Measurements from ENCODE around the gene SLC22A7. TPM values are rescaled to one million over a fixed set of nuclear protein-coding genes. Genes with fewer than 3 reads are reported as not detected.

SLC22A7 gene
- total RNA-seq, 1 donor from 2014 or later, result not detected

- Histone ChIP-seq H3K27me3 (no peaks in the 10 kb centered on the region), H3K4me1 (no peaks in the 10 kb centered on the region), H3K36me3 (no peaks in the 10 kb centered on the region), H3K27ac (no peak overlapping the region), H3K9me3 (no peaks in the 10 kb centered on the region), H3K4me3 (no peak overlapping the region)
- TF ChIP-seq POLR2AphosphoS5 (IDR thresholded peaks at IDR 0.05; ENCODE audit: insufficient read depth in 1 of 2, low read depth in 1 of 2) (no peak), POLR2A (IDR thresholded peaks at IDR 0.05) (no peak), CTCF (IDR thresholded peaks at IDR 0.05) (no peak)
- DNase-seq (ENCODE audit: extremely low spot score in 2 of 2), result no peak
- intact Hi-C loops (cut with DNase I), result no loop called here
These were observed 12.2 kb upstream of the SLC22A7 start for GRCh38 chr6:43285832-43286231.

- Histone ChIP-seq H3K27me3 (no peaks in the 10 kb centered on the region), H3K27ac (no peak overlapping the region), H3K9me3 (no peaks in the 10 kb centered on the region), H3K4me1 (no peaks in the 10 kb centered on the region), H3K36me3 (no peaks in the 10 kb centered on the region), H3K4me3 (no peak overlapping the region)
- TF ChIP-seq POLR2AphosphoS5 (IDR thresholded peaks at IDR 0.05; ENCODE audit: insufficient read depth in 1 of 2, low read depth in 1 of 2) (no peak), POLR2A (IDR thresholded peaks at IDR 0.05) (no peak), CTCF (IDR thresholded peaks at IDR 0.05) (no peak)
- no peak for DNase-seq (ENCODE audit: extremely low spot score in 2 of 2)
- intact Hi-C loops (cut with DNase I), result no loop called here
These were observed 11.5 kb upstream of the SLC22A7 start for GRCh38 chr6:43286456-43286979.

GRCh38 chr6:43286980-43287716 lies 10.9 kb upstream of the SLC22A7 start:
- DNase-seq (ENCODE audit: extremely low spot score in 2 of 2), result no peak
- Histone ChIP-seq H3K4me3 (no peak overlapping the region), H3K27ac (no peak overlapping the region), H3K4me1 (no peaks in the 10 kb centered on the region), H3K27me3 (no peaks in the 10 kb centered on the region), H3K9me3 (no peaks in the 10 kb centered on the region), H3K36me3 (no peaks in the 10 kb centered on the region)
- TF ChIP-seq POLR2AphosphoS5 (IDR thresholded peaks at IDR 0.05; ENCODE audit: insufficient read depth in 1 of 2, low read depth in 1 of 2), result no peak
- TF ChIP-seq CTCF (IDR thresholded peaks at IDR 0.05), result no peak
- TF ChIP-seq POLR2A (IDR thresholded peaks at IDR 0.05), result no peak
- intact Hi-C loops (cut with DNase I), result no loop called here

- DNase-seq (ENCODE audit: extremely low spot score in 2 of 2), result no peak
These were observed 10.1 kb upstream of the SLC22A7 start for GRCh38 chr6:43287717-43288679.

More at GRCh38 chr6:43287717-43288679, 10.1 kb upstream of the SLC22A7 start:
- H3K4me1 ChIP-seq, result no peaks in the 10 kb centered on the region
- H3K27me3 ChIP-seq, result no peaks in the 10 kb centered on the region
- H3K4me3 ChIP-seq, result no peak overlapping the region
- no peaks in the 10 kb centered on the region for H3K9me3 ChIP-seq
- H3K27ac ChIP-seq, result no peak overlapping the region
- H3K36me3 ChIP-seq, result no peaks in the 10 kb centered on the region
- intact Hi-C loops (cut with DNase I), result no loop called here
- no peak for TF ChIP-seq POLR2AphosphoS5 (IDR thresholded peaks at IDR 0.05; ENCODE audit: insufficient read depth in 1 of 2, low read depth in 1 of 2)
- TF ChIP-seq CTCF (IDR thresholded peaks at IDR 0.05), result no peak
- no peak for TF ChIP-seq POLR2A (IDR thresholded peaks at IDR 0.05)
